HepG2 (cell line): ENCODE data around the gene ANKS1B. TPM values are rescaled to one million over a fixed set of nuclear protein-coding genes. Genes with fewer than 3 reads are reported as not detected.

ENCODE experiments used
- HMGA1 ChIP-seq: sonication (generic); formaldehyde crosslinking; conservative IDR thresholded peaks from 2 replicates; pipeline ENCODE4 v1.4.0; 2020; ENCODE audit warnings: missing genetic modification reagents
- HNF1A ChIP-seq, 2 experiments: sonication (generic) in 1 of 2; formaldehyde crosslinking in 1 of 2; IDR thresholded peaks; 2 replicates each; pipeline versions ENCODE4 v1.4.0 to v1.6.1; 2016 to 2020; ENCODE audit warnings: borderline replicate concordance in 1 of 2, low read depth in 1 of 2, mild to moderate bottlenecking in 1 of 2, missing genetic modification reagents in 1 of 2
- MBD4 ChIP-seq: IDR thresholded peaks from 2 replicates; pipeline ENCODE4 v1.6.1; 2012; ENCODE audit warnings: low read length, inconsistent platforms, borderline replicate concordance
- TFDP2 ChIP-seq: sonication (generic); formaldehyde crosslinking; IDR thresholded peaks from 2 replicates; pipeline ENCODE4 v1.4.0; 2020; ENCODE audit warnings: missing genetic modification reagents
- ZKSCAN1 ChIP-seq: fragments of 150-350 bp; IDR thresholded peaks from 2 replicates; pipeline ENCODE4 v1.6.1; 2014; ENCODE audit warnings: low read length
- ZNF710 ChIP-seq: sonication (generic); formaldehyde crosslinking; IDR thresholded peaks from 2 replicates; pipeline ENCODE4 v1.5.0; 2020; ENCODE audit warnings: mild to moderate bottlenecking, missing genetic modification reagents, borderline replicate concordance
- ZNF790 ChIP-seq: sonication (generic); formaldehyde crosslinking; IDR thresholded peaks from 2 replicates; pipeline ENCODE4 v1.8.0; 2022; ENCODE audit warnings: missing genetic modification reagents, mild to moderate bottlenecking, borderline replicate concordance
- polyA plus RNA-seq, 8 experiments: library from polyadenylated mRNA; depleted of rRNA in 3 of 8; stranded (reverse) in 7 of 8; unstranded in 1 of 8; fragments of >200 nt; fragmentation: Illumina TruSeq in 4 of 8; extraction: Trizol in 4 of 8; gene quantifications; 2 replicates each; pipeline versions ENCODE4 v1.2.1 to v1.2.3, GENCODE V29; 2011 to 2016; ENCODE audit warnings: low read depth in 4 of 8, missing spikeins in 1 of 8, mixed read lengths in 1 of 8; ENCODE audit not compliant: insufficient read depth in 1 of 8
- total RNA-seq, 5 experiments: library from RNA; depleted of rRNA; stranded (reverse); fragments of >200 nt; fragmentation: Illumina TruSeq; extraction: Trizol; gene quantifications; 2 replicates each; pipeline ENCODE4 v1.2.3, GENCODE V29; 2016; ENCODE audit warnings: low read depth in 1 of 5

The ANKS1B gene
- total and polyA plus RNA-seq, 2 of the 13 experiments (the other 11 are each of a cell fraction or from before 2014, with no cell fraction given): 0.15 TPM; not detected in 1

GRCh38 chr12:99772274-99772673, 212.5 kb downstream of the ANKS1B start (continued):
- TF ChIP-seq HNF1A (IDR thresholded peaks at IDR 0.05; ENCODE audit: low read depth) (no peak), HNF1A (CRISPR knock-in tag; IDR thresholded peaks at IDR 0.05; ENCODE audit: borderline replicate concordance) (no peak), ZNF710 (CRISPR knock-in tag) (no peak), ZNF790 (CRISPR knock-in tag) (no peak), ZKSCAN1 (no peak), HMGA1 (CRISPR knock-in tag) (no peak), MBD4 (no peak), TFDP2 (no peak)
